SH-SY5Y (cell line): Measurements from ENCODE around the gene KCNN3.

Experiments
- GATA2 ChIP-seq: IDR thresholded peaks from 2 replicates; pipeline ENCODE4 v1.6.1; 2011; ENCODE audit warnings: mild to moderate bottlenecking, low read depth, low read length
- GATA3 ChIP-seq: IDR thresholded peaks from 2 replicates; pipeline ENCODE4 v1.6.1; 2011; ENCODE audit warnings: low read depth, mild to moderate bottlenecking, low read length, moderate library complexity

DNA sequence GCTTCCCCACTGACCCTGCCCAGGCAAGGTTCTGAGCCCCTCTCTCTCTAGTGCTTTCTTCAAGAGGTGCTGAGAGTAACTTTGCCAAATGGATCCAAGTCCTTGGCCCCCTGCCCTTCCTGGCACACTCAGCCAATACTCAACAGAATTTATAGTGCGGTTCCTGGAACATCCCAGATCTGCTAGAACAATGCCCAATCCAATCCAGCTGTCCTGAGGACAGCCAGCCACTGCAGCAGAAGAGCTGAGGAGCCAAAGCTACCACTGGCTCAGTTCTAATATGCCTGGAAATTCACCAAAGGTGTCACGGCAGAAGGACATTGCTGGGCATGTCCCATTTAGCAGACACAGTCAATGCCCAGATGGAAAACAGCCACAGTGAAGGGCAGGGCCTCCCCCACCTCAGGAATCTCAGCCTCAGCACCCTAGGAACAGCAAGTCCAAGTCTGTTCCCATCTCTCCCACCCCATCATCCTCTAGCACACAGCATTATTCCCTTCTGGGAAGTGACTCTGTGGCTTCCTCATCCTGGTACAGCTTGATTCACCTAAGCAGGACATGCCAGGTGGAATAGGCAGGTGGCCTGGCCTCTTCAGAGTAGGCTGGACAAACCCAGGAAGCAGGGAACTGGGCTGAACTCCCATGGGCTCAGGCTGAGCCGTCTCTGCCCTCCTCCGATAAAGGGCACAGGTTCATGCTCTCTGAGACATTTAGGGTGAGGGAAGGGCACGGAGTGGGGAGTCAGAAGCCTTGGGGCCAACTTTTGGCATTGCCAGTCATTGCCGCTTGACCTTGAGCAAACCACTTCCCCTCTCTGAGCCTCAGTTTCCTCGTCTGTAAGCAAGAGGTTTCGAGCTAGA, 41.8 kb upstream of the KCNN3 start:
- TF ChIP-seq GATA2 = no peak
- no peak for TF ChIP-seq GATA3
